Eye (tissue), 1 donor: ENCODE data around the gene EVI2A.

ENCODE experiments used
- DNase-seq: peaks from one replicate; pipeline ENCODE4 v3.0.0-alpha.2; 2015

EVI2A gene

GRCh38 chr17:31272236-31272635, 49.2 kb downstream of the EVI2A start:
- no peak for DNase-seq

DNA sequence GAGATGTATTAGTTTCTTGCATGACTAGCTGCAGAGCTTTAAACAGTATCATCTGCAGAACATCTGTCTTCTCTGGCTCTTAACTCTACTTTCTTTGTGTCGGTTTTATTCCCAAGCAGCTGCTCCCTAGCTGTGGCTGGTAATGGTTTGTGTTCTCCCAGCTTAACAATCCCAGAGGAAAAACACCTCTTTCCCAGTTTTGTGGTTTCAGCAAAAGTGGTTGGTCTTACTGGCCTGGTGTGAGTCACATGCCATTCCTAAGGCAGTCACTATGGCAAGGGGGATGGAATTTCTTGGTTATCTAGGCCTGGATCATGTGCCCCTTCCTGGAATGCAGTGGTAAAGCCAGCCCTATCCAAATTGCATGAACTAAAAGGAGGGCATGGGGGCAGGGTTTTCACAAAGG, 51.8 kb downstream of the EVI2A start:
- peak; percentile 65 for DNase-seq

GRCh38 chr17:31269036-31269577, 52.3 kb downstream of the EVI2A start:
- no peak for DNase-seq
